ENCODE data around the gene CAMKV.

Gene CAMKV

DNA sequence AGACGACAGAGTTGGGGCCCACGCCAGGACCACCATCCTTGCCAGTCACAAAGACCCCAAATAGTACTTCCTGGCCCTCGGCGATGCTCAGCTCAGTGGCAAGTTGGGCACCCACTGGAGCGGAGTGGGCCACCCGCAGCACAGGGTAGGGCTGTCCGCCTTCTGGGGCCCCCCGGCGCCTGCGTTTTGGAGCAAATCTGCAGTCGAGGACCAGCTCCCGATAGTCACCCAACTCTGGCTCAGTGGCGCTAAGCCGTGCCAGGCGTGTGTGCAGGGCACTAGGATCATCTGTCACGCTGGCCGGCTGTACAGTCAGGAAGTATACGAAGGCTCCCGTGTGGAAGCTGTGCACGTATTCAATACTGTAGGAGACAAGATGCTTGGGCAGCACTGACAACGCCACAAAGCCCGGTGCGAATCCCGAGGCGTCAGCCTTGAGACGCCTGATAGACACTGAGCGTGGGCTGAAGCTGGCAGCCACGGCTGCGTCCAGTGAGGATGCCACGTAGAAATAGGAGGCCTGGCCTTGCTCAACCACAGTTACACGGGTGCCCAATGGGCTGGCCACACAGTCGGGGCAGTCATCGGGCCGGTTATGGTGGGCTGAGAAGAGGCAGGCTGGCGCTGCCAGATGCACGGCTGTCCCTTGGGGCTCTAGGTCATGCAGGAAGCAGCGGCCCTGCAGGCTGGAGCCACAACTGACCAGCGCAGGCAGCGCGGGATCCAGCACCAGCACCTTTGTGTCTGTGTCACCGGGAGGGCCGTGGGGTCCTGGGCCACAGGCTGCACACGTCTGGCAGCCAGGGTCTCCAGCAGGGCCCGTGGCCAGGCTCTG is 33.0 kb upstream of the CAMKV start:
- H3K4me3 Mint-ChIP-seq = no peak overlapping the region

DNA sequence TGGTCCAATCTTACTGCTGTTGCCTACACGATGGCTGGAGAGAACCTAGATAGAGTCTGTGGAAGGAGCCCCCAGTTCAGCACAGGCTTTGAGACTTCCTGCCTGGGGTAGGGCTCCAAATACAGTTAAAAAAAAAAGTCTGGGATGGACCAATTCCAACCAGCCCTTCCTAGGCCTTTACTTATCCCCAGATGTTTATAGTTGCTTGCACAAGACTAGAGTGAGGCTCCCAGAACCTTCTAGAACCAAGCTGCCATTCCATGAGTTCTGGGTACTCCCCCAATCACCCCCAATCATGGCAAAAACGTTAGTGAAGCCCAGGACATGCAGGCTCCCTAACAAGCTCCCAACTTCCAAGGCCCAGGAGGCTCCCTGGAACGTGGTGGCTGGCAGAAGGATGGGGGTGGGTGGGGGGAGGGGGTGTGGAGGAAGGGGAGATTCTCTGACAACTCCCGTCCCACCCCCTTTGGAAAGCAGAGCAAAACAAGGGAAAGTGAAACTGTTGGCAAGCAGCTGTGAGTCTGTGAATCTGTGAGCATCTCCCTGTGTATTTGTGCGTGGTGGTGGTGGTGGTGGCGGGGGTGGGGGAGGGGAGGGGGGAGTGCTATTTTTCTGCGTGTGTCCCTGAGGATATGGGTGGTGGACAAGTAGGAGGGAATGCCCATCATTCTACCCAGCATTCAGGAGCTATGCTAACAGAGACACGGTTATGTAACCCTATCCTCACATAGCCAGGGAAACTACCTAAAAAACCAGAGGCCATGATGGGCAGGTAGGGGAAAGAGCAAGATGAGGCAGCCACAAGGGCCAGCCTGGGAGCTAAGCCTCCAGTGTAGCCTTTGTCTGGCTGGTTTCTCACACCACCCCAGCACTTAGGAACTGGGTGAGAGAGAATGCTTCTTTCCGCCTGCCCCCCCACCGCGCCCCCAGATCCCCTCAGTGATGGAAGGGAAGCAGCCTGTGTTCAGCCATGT is 31.9 kb upstream of the CAMKV start:
- no peaks in the 10 kb centered on the region for H3K36me3 Mint-ChIP-seq
- no peak overlapping the region for H3K4me3 Mint-ChIP-seq
- H3K4me1 Mint-ChIP-seq (ENCODE audit: low read depth) = peaks cover 19% of the 10 kb centered on the region
- H3K27ac Mint-ChIP-seq = no peak overlapping the region
- no peaks in the 10 kb centered on the region for H3K9me3 Mint-ChIP-seq (ENCODE audit: low read depth)
- H3K27me3 Mint-ChIP-seq = no peaks in the 10 kb centered on the region

More for the DNA sequence above, 33.0 kb upstream of the CAMKV start:
- H3K9me3 Mint-ChIP-seq (ENCODE audit: low read depth) = no peaks in the 10 kb centered on the region
- H3K27me3 Mint-ChIP-seq = no peaks in the 10 kb centered on the region
- no peak overlapping the region for H3K27ac Mint-ChIP-seq
- no peaks in the 10 kb centered on the region for H3K36me3 Mint-ChIP-seq
- H3K4me1 Mint-ChIP-seq (ENCODE audit: low read depth) = peaks cover 23% of the 10 kb centered on the region

DNA sequence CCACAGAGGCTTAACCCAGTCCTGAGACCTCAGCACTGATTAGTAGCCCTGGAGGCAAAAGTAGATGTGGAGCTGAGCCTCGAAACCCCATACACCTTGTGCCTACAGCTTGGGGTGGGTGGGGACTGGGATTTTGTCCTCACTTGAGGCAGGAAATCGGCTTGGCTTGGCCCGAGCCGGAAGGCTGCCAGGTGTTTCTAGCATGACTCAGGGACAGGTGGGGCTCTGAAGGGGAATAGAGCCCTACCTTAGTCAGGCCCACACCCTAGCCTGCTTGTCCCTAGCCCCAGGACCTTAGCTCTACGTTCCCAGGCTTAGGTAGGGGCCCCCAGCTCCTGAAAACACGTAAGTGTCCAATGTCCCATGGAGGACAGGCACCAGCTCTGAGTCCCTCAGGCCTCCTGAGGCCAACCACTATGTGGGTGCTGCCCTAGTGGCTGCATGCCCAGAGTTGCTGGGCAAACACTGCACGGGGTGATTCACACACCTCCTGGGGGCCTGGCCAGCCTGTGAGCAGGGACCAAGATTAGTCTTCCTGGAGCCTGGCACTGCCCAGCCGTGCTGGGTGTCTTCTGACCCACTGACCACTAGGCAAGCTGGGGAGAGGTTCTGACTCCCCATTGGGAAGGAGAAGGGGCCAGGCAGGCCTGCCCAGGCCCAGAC is 30.9 kb upstream of the CAMKV start:
- Mint-ChIP-seq H3K36me3 (no peaks in the 10 kb centered on the region), H3K27ac (no peak overlapping the region), H3K4me3 (no peak overlapping the region), H3K27me3 (no peaks in the 10 kb centered on the region), H3K9me3 (ENCODE audit: low read depth) (no peaks in the 10 kb centered on the region), H3K4me1 (ENCODE audit: low read depth) (peaks cover 9% of the 10 kb centered on the region)

DNA sequence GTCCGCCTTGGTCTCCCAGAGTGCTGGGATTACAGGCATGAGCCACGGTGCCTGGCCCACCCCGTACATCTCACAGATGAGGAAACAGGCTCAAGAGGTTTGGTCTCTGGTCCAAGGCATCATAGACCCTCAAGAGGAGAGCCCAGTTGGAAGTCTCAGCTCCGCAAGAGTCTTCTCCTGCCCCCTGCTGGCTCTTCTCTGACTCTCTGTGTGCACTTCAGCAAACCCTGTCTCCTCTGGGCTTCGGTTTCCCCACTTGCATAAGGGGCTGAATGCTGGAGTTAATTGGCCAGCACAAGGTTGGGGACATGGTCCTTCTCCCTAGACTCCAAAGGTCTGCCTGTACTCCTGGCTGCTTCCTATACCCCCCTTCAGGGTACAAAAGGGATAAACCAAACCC is 30.1 kb upstream of the CAMKV start:
- no peak overlapping the region for H3K27ac Mint-ChIP-seq
- no peaks in the 10 kb centered on the region for H3K9me3 Mint-ChIP-seq (ENCODE audit: low read depth)
- peaks cover 8% of the 10 kb centered on the region for H3K4me1 Mint-ChIP-seq (ENCODE audit: low read depth)
- no peaks in the 10 kb centered on the region for H3K27me3 Mint-ChIP-seq
- H3K4me3 Mint-ChIP-seq = no peak overlapping the region
- H3K36me3 Mint-ChIP-seq = no peaks in the 10 kb centered on the region

DNA sequence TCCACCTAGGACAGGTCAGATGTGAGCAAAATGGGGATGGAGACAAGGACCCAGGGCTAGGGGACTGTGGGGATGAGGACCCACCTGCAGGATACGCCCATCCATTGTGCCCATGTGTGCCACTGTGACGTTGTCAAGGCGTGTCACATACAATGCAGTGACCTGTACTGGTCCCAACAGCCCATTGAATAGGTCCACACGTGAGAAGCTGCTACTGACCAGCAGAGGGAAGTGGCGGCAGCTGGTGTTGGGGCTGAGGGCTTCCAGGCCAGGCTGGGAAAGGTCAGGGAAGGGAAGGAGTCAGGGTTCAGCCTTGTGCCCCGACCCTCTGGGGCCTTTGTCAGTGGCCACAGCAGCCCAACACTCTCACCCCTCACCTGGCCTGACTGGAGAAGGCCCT is 29.3 kb upstream of the CAMKV start:
- Mint-ChIP-seq H3K27ac (no peak overlapping the region), H3K4me1 (ENCODE audit: low read depth) (peaks cover 2% of the 10 kb centered on the region), H3K36me3 (no peaks in the 10 kb centered on the region), H3K9me3 (ENCODE audit: low read depth) (no peaks in the 10 kb centered on the region), H3K4me3 (no peak overlapping the region), H3K27me3 (no peaks in the 10 kb centered on the region)

DNA sequence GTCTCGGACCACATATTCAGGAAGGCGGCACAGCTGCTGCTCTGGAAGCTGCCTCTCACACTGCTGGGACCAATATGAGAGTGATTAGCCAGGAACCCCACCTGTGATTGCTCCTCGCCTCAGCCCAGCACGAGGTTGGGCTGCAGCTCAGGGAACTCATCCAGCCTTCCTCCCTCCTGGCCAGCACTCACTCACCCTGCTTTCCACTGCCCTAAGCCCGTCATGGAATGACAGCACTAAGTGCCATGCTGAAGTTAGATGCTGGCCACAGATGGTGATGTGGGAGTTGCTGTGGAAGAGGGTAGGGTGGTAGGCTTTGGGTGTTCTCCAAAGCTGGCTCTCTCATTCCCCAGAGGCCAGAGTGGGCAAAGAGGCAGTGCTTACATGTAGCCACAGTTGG is 26.6 kb upstream of the CAMKV start:
- Mint-ChIP-seq H3K36me3 (no peaks in the 10 kb centered on the region), H3K4me3 (no peak overlapping the region), H3K27me3 (no peaks in the 10 kb centered on the region), H3K4me1 (ENCODE audit: low read depth) (no peaks in the 10 kb centered on the region), H3K27ac (no peak overlapping the region), H3K9me3 (ENCODE audit: low read depth) (no peaks in the 10 kb centered on the region)

DNA sequence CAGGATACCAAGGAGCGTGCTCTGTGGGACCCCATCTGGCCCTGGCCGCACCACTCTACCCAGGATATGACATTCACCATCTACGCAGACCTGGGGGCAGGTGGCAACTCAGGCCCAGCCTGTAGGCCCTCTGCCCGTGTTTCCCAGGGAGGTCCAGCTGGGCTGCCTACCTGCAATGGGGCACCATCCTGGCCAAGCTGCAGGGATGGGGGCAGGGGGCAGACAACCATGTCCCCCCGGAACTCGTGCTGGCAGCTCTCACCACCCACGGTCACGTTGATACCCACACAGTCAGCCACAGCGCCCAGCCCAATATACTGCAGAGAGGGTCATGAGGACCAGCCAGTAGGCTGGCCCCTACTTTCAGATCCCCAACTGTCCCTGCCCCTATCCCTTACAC is 26.1 kb upstream of the CAMKV start:
- Mint-ChIP-seq H3K36me3 (no peaks in the 10 kb centered on the region), H3K9me3 (ENCODE audit: low read depth) (no peaks in the 10 kb centered on the region), H3K27me3 (no peaks in the 10 kb centered on the region), H3K4me3 (no peak overlapping the region), H3K27ac (no peak overlapping the region), H3K4me1 (ENCODE audit: low read depth) (no peaks in the 10 kb centered on the region)

DNA sequence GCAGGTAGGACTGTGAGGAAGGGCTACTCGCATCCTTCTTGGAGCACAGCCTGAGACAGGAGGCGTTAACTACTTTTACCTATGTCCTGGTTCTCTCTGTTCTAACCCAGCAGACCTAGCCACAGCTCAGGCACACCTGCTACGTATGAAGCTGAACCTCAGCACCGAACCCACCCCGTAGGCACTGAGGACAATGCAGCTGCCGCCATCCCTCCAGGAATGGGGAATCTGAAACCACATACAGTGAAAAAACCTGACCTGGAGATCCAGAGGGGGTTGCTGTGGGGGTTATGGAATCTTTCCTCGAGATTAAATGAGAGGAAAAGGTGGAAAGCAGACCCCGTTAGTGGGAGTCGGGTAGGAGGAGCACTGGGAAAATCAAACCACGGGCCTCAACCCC is 19.6 kb upstream of the CAMKV start:
- Mint-ChIP-seq H3K4me1 (ENCODE audit: low read depth) (no peaks in the 10 kb centered on the region), H3K9me3 (ENCODE audit: low read depth) (no peaks in the 10 kb centered on the region), H3K4me3 (no peak overlapping the region), H3K27me3 (no peaks in the 10 kb centered on the region), H3K36me3 (no peaks in the 10 kb centered on the region), H3K27ac (no peak overlapping the region)

DNA sequence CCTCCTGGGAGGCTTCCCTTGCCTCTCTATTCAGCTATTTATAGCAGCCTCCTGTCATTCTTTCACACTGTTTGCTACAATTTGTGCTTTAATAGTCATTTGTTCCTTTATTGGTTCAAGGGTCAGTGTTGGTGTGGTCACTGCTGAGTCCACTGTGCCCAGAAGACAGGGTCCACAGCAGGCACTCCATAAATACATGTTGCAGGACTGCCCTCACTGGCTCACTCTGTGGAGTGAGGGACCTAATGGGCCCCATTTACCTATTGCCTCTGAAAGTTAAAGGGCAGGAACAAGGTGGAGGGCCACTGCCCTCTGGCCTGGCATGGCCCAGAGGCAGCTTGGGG is 17.2 kb upstream of the CAMKV start:
- no peaks in the 10 kb centered on the region for H3K36me3 Mint-ChIP-seq
- H3K4me1 Mint-ChIP-seq (ENCODE audit: low read depth) = no peaks in the 10 kb centered on the region
- H3K27me3 Mint-ChIP-seq = no peaks in the 10 kb centered on the region
- no peak overlapping the region for H3K4me3 Mint-ChIP-seq
- no peaks in the 10 kb centered on the region for H3K9me3 Mint-ChIP-seq (ENCODE audit: low read depth)
- H3K27ac Mint-ChIP-seq = no peak overlapping the region

DNA sequence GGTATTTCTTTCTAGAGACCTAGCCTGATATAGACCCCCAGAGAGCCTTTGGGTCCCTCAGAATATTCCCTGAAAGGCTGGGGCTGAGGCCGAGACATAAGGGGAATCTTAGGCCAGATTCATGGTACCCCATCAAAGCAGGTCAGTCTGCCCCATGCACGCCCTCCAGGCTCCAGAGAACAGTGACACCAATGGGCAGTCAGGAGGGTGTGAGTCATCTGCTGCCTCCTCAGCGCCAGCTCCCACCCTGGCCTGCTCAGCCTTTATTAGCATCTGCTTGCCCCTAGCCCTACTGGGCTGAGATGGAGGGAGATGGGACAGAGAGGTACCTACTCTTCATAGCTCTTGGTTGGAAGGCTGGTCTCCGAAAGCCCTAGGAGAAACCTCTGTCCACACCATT is 14.3 kb upstream of the CAMKV start:
- H3K27me3 Mint-ChIP-seq = no peaks in the 10 kb centered on the region
- H3K36me3 Mint-ChIP-seq = no peaks in the 10 kb centered on the region
- H3K4me3 Mint-ChIP-seq = no peak overlapping the region
- H3K4me1 Mint-ChIP-seq (ENCODE audit: low read depth) = no peaks in the 10 kb centered on the region
- no peaks in the 10 kb centered on the region for H3K9me3 Mint-ChIP-seq (ENCODE audit: low read depth)
- H3K27ac Mint-ChIP-seq = no peak overlapping the region

DNA sequence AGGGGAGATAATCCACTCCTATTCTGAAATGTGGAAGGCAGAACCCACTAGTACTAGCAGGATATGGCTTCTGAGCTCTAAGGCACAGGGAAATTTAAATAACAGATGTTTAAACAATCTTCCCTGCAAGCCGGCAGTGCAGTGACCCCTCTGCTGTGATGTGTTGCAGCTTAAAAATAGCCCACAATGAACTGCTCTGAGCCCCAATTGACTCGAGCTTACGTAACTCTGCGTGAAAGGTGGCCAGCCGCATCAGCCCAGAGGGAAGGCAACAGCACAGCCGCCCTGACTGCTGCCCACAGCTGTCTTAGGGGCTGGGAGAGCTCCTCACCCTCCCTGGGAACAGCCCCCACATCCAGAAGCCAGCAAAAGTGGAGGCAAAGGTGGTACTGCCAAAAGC is 12.5 kb upstream of the CAMKV start:
- Mint-ChIP-seq H3K36me3 (no peaks in the 10 kb centered on the region), H3K27ac (no peak overlapping the region), H3K4me3 (no peak overlapping the region), H3K4me1 (ENCODE audit: low read depth) (no peaks in the 10 kb centered on the region), H3K27me3 (no peaks in the 10 kb centered on the region), H3K9me3 (ENCODE audit: low read depth) (no peaks in the 10 kb centered on the region)

DNA sequence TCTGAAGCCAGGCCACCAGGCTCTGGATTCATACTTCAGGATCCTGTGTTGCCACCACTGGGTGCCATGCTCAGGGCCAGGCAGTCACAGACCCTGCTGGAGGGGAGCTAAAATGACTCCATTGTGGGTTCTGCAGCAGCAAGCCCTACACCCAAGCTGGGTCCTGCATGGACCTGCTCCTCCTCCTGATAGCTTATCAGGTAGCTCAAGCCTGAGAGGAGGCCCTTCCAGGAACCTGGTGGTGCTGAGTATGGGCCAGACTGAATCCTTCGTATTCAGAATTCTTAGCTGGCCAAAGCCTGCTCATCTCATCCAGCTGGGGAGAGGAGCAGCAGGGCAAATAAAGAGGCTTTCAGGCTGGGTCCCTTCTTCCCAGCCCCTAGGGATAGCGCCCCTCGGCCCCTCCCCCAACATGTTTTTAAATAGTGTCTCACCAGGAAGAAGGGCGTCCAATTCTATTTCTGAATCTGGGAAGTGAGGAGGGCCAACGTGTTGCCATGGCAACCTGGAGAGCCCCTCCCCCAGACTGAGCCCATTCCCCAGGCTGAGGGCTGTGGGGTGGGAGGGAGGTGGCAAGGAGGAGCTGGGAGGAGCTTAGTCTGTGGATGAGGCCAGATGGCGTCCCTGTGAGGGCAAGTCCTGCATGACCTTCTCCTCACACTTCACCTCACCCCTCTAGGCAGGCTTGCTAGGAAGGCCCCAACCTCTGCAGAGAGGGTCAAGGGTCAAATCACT is 11.0 kb upstream of the CAMKV start:
- Mint-ChIP-seq H3K27ac (no peak overlapping the region), H3K27me3 (no peaks in the 10 kb centered on the region), H3K4me1 (ENCODE audit: low read depth) (no peaks in the 10 kb centered on the region), H3K36me3 (no peaks in the 10 kb centered on the region), H3K9me3 (ENCODE audit: low read depth) (no peaks in the 10 kb centered on the region), H3K4me3 (no peak overlapping the region)

DNA sequence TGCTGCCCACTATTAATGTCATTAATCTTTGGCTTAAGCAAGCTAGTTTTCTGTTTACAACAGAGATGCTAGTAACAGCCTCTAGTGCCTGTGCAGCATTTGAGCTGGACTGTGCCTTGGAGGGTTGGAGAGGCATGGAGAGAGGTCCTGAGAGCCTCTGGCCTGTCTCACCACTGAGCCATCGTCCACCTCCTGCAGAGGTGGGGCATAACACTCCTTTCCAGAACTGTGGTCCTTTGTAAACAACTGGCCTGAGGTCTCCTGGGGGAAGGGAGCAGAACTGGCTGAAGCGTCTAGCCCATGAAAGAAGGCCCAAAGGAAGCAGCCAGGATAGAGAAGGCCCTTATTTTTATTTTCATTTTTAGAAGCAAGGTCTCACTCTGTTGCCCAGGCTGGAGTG is 10.0 kb upstream of the CAMKV start:
- Mint-ChIP-seq H3K36me3 (no peaks in the 10 kb centered on the region), H3K27ac (no peak overlapping the region), H3K27me3 (no peaks in the 10 kb centered on the region), H3K9me3 (ENCODE audit: low read depth) (no peaks in the 10 kb centered on the region), H3K4me3 (no peak overlapping the region), H3K4me1 (ENCODE audit: low read depth) (no peaks in the 10 kb centered on the region)

DNA sequence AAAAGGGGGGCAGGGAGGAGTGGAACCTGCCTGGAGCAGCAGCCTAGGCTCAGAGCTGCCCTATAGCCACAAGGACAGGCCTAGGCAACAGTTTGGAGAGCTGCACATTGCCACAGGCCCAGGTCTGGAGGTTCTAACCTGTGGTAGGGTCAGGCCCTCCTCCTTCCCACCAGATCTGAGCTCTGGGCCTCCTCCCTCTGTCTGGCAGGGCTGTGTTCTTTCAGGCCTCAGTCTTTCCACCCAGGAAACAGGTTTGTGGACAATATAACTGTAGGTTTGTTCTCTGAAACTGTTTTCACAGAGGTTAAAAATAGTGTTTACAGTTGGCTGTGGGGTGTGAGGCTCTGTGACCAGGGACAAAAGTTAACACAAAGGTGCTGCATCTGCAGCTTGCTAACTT is 9.0 kb upstream of the CAMKV start:
- no peaks in the 10 kb centered on the region for H3K9me3 Mint-ChIP-seq (ENCODE audit: low read depth)

More for the DNA sequence above, 9.0 kb upstream of the CAMKV start:
- Mint-ChIP-seq H3K27ac (no peak overlapping the region), H3K4me1 (ENCODE audit: low read depth) (no peaks in the 10 kb centered on the region), H3K36me3 (no peaks in the 10 kb centered on the region), H3K27me3 (no peaks in the 10 kb centered on the region), H3K4me3 (no peak overlapping the region)

All from activated naive CD8-positive, alpha-beta T cell (primary cell).